ENCODE measurements around the gene PPP1R13B. TPM values are rescaled to one million over a fixed set of nuclear protein-coding genes. Genes with fewer than 3 reads are reported as not detected.

Gene PPP1R13B
- total RNA-seq, 3 donors from 2014 or later, result 6.4 to 21.8 (median 18.4) TPM

DNA sequence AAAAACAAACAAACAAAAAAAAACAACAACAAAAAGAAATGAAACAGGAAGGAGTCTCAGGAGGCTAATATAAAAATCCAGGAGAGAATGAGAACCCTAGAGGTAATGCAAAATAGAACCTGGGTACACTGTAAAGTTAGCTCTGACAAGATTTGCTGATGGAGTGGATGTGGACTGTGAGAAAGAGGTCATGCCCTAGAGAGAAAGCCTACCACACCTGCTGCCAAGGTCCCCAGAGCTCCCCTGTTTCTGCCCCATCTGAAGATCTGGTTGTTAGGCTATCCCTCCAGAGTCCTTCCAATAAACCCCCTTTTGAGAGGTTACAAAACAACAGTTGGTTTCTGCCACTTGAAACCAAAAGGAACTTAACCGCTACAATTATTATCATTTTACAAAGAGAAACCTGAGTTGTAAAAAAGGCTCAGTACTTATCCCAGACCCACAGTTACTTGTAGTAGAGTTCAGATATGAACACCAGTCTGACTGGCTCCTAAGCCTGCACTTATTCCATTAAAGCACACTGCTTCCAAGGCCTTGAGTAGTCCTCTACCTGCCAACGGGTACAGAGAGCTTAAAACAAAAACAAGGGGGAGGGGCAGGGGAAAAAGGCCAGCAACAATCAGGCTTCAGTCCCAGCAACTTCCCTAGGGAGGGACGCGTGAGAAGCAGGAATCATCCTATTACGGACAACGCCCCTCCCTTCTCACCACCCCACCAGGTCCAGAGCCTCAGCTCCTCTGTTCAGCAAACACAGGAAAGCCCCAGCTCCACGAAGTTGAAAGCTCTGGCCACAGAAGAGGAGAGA lies 27.7 kb downstream of the PPP1R13B start:
- intact Hi-C loops (cut with DNase I; ENCODE audit: low total_unique reads), result loop anchor here (10.0 kb wide), 1 partner anchor 95 kb away; no protein-coding TSS in a partner anchor
- peak overlapping the region in 1 of 3 donors; percentile 9 for H3K4me3 ChIP-seq
- no peak for DNase-seq (ENCODE audit: low spot score in 2 of 2)
- TF ChIP-seq POLR2AphosphoS5 (IDR thresholded peaks at IDR 0.05), result no peak
- no peak for TF ChIP-seq CTCF (IDR thresholded peaks at IDR 0.05)
- TF ChIP-seq POLR2A (IDR thresholded peaks at IDR 0.05), result no peak
- H3K27ac ChIP-seq, result peak overlapping the region; percentile 50 to 74
- H3K4me1 ChIP-seq, result no peaks in the 10 kb centered on the region
- no peaks in the 10 kb centered on the region for H3K9me3 ChIP-seq
- no peaks in the 10 kb centered on the region for H3K27me3 ChIP-seq
- no peaks in the 10 kb centered on the region for H3K36me3 ChIP-seq

- no peak for DNase-seq (ENCODE audit: low spot score in 2 of 2)
- Histone ChIP-seq H3K27ac (peak overlapping the region in 1 of 2 donors; percentile 27), H3K4me3 (no peak overlapping the region), H3K9me3 (no peaks in the 10 kb centered on the region), H3K4me1 (no peaks in the 10 kb centered on the region), H3K36me3 (no peaks in the 10 kb centered on the region), H3K27me3 (no peaks in the 10 kb centered on the region)
- intact Hi-C loops (cut with DNase I; ENCODE audit: low total_unique reads), result loop anchor here (10.0 kb wide), 1 partner anchor 96 kb away; no protein-coding TSS in a partner anchor
- no peak for TF ChIP-seq POLR2A (IDR thresholded peaks at IDR 0.05)
- no peak for TF ChIP-seq CTCF (IDR thresholded peaks at IDR 0.05)
- TF ChIP-seq POLR2AphosphoS5 (IDR thresholded peaks at IDR 0.05), result no peak
These were observed 28.5 kb downstream of the PPP1R13B start for GRCh38 chr14:103818870-103819269.

DNA sequence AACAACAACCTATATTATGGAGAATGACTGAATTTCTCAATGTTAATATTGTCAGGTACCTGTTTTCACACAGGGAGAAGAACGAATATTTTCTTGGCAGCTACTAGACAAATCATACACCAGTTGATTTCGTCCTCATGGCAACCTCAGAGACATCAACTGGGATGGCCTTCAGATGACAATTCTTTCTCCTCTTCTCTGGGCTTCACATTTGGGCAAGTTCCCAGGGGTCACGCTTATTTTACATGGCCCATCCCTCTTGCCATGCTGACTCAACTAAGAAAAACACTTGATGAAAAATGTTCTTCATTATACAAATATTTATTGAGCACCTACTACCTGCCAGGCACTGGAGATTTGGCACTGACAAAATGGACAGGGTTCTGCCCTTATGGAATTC lies 29.0 kb downstream of the PPP1R13B start:
- Histone ChIP-seq H3K4me1 (no peaks in the 10 kb centered on the region), H3K27me3 (no peaks in the 10 kb centered on the region), H3K36me3 (no peaks in the 10 kb centered on the region), H3K4me3 (no peak overlapping the region), H3K9me3 (no peaks in the 10 kb centered on the region), H3K27ac (peak overlapping the region in 1 of 2 donors; percentile 26)
- TF ChIP-seq CTCF (IDR thresholded peaks at IDR 0.05) (no peak), POLR2AphosphoS5 (IDR thresholded peaks at IDR 0.05) (no peak), POLR2A (IDR thresholded peaks at IDR 0.05) (no peak)
- no peak for DNase-seq (ENCODE audit: low spot score in 2 of 2)
- intact Hi-C loops (cut with DNase I; ENCODE audit: low total_unique reads), result loop anchor here (10.0 kb wide), 1 partner anchor 96 kb away; no protein-coding TSS in a partner anchor

DNA sequence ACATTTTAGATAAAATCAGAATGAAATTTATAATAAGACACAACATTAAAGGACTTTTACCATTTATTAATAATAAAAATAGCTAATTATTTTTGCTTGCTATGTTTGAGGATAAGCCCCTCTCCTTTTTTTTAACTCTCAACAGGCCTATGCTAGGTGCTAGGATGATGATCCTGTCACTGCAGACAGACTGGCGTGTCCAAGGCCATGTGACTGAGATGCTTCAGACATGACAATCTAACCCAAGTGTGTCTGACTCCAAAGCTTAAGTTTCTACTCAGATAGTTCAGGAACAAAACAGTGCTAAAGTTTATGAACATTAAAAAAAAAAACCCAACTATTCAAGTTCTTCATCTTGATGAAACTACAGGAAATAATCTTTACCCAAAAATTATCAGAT lies 29.8 kb downstream of the PPP1R13B start:
- Histone ChIP-seq H3K27me3 (no peaks in the 10 kb centered on the region), H3K4me3 (no peak overlapping the region), H3K36me3 (no peaks in the 10 kb centered on the region), H3K4me1 (no peaks in the 10 kb centered on the region), H3K27ac (no peak overlapping the region), H3K9me3 (no peaks in the 10 kb centered on the region)
- intact Hi-C loops (cut with DNase I; ENCODE audit: low total_unique reads), result loop anchor here (10.0 kb wide), 1 partner anchor 97 kb away; no protein-coding TSS in a partner anchor
- no peak for DNase-seq (ENCODE audit: low spot score in 2 of 2)
- TF ChIP-seq POLR2AphosphoS5 (IDR thresholded peaks at IDR 0.05) (no peak), CTCF (IDR thresholded peaks at IDR 0.05) (no peak), POLR2A (IDR thresholded peaks at IDR 0.05) (no peak)

DNA sequence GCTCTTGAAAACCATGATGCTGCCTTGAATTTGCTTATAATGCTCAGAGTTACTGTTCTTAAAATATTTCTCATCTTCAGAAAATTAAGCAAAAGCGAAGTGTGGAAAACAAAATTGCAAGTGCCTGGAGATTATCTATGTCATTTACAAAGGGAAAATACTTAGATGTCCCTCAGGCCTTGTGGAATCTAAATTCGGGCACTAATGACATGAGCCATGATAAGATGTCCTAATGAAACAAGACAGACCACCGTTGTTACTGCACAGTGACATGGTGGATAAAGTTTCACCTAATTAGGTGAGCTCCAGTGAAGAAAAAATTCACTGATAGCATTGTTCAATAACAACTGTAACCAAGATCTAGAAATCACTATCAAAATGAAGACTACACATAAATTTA lies 30.4 kb downstream of the PPP1R13B start:
- Histone ChIP-seq H3K36me3 (no peaks in the 10 kb centered on the region), H3K9me3 (no peaks in the 10 kb centered on the region), H3K27me3 (no peaks in the 10 kb centered on the region), H3K27ac (no peak overlapping the region), H3K4me1 (no peaks in the 10 kb centered on the region), H3K4me3 (no peak overlapping the region)
- DNase-seq (ENCODE audit: low spot score in 2 of 2), result no peak
- intact Hi-C loops (cut with DNase I; ENCODE audit: low total_unique reads), result loop anchor here (10.0 kb wide), 1 partner anchor 98 kb away; no protein-coding TSS in a partner anchor
- TF ChIP-seq CTCF (IDR thresholded peaks at IDR 0.05) (no peak), POLR2A (IDR thresholded peaks at IDR 0.05) (no peak), POLR2AphosphoS5 (IDR thresholded peaks at IDR 0.05) (no peak)

All from breast epithelium (tissue), 4 donors.